ENCODE data around the gene NGFR. TPM values are rescaled to one million over a fixed set of nuclear protein-coding genes. Genes with fewer than 3 reads are reported as not detected.
"Not testable (repeated sequence)": the region's sequence is repeated elsewhere in the genome, so short reads cannot be mapped to it uniquely, and the experiment has no call there.

The NGFR gene
- total RNA-seq, 2 donors from 2014 or later = 0.11 to 0.50 TPM

- Mint-ChIP-seq H3K27me3 (peaks cover 7% of the 10 kb centered on the region), H3K9me3 (no peaks in the 10 kb centered on the region), H3K27ac (no peak overlapping the region), H3K36me3 (ENCODE audit: low read depth) (no peaks in the 10 kb centered on the region), H3K4me1 (no peaks in the 10 kb centered on the region), H3K4me3 (no peak overlapping the region)
- no peak for ATAC-seq (replicated peaks)
These were observed 53.0 kb downstream of the NGFR start for GRCh38 chr17:49548051-49548505.

DNA sequence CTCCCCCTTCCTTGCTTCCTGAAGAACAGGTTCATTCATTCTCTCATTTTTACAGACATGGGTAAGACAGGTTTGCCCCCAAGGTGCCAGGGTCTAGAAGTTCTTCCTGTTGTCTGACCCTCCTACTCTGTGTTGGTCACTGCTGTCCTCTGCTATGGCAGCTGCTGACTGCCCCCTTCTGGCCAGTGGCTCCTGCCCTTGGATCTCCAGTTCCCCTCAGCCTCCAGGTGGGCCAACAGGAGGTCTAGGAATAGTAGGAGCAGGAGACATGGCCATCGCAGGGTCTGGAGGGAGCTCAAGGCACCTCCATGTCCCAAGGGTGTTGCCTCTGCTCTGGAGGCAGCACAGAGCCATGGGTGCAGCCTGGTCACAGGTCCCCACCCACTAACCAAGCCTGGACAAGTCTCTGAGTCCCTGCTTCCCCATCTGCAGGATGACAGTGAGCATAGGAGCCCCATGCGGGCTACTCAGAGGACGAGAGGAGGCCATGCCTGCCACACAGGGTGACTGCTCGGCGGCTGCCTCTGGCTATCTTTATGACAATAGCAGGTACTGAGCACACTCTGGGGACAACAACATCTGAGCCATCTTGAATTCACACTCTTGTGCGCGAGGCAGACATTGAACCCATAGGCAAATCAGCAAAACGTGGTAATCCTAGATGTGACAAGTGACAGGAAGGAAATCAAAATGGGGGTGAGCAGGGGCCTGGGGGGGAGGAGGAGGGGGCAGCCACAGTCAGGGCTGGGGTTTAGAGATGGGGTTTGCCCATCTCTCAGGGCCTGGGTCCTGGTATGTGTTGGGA, 53.6 kb downstream of the NGFR start:
- H3K36me3 Mint-ChIP-seq (ENCODE audit: low read depth) = no peaks in the 10 kb centered on the region
- no peak overlapping the region for H3K4me3 Mint-ChIP-seq
- no peak overlapping the region for H3K27ac Mint-ChIP-seq
- H3K9me3 Mint-ChIP-seq = no peaks in the 10 kb centered on the region
- peak; percentile 19 for ATAC-seq (replicated peaks)
- peaks cover 7% of the 10 kb centered on the region for H3K27me3 Mint-ChIP-seq
- H3K4me1 Mint-ChIP-seq = no peaks in the 10 kb centered on the region

GRCh38 chr17:49549311-49549605, 54.2 kb downstream of the NGFR start:
- Mint-ChIP-seq H3K9me3 (no peaks in the 10 kb centered on the region), H3K27ac (no peak overlapping the region), H3K4me1 (no peaks in the 10 kb centered on the region), H3K27me3 (peaks cover 5% of the 10 kb centered on the region), H3K36me3 (ENCODE audit: low read depth) (no peaks in the 10 kb centered on the region), H3K4me3 (no peak overlapping the region)
- no peak for ATAC-seq (replicated peaks)

- Mint-ChIP-seq H3K36me3 (ENCODE audit: low read depth) (no peaks in the 10 kb centered on the region), H3K9me3 (no peaks in the 10 kb centered on the region), H3K27ac (no peak overlapping the region), H3K4me1 (no peaks in the 10 kb centered on the region), H3K27me3 (peaks cover 4% of the 10 kb centered on the region), H3K4me3 (no peak overlapping the region)
- no peak for ATAC-seq (replicated peaks)
These were observed 54.9 kb downstream of the NGFR start for GRCh38 chr17:49549691-49550678.

- not testable (repeated sequence) for H3K4me1 Mint-ChIP-seq; H3K36me3 Mint-ChIP-seq (ENCODE audit: low read depth); H3K4me3 Mint-ChIP-seq; H3K27ac Mint-ChIP-seq; H3K27me3 Mint-ChIP-seq; ATAC-seq (replicated peaks); H3K9me3 Mint-ChIP-seq
These were observed 55.7 kb downstream of the NGFR start for GRCh38 chr17:49550764-49551163.

GRCh38 chr17:49551221-49552069, 56.4 kb downstream of the NGFR start:
- H3K27me3 Mint-ChIP-seq = peaks cover 4% of the 10 kb centered on the region
- no peak overlapping the region for H3K27ac Mint-ChIP-seq
- no peak overlapping the region for H3K4me3 Mint-ChIP-seq
- ATAC-seq (replicated peaks) = no peak
- no peaks in the 10 kb centered on the region for H3K4me1 Mint-ChIP-seq
- H3K9me3 Mint-ChIP-seq = no peaks in the 10 kb centered on the region
- no peaks in the 10 kb centered on the region for H3K36me3 Mint-ChIP-seq (ENCODE audit: low read depth)

- no peak overlapping the region for H3K27ac Mint-ChIP-seq
- peaks cover under 1% of the 10 kb centered on the region for H3K27me3 Mint-ChIP-seq
- H3K9me3 Mint-ChIP-seq = no peaks in the 10 kb centered on the region
- H3K4me3 Mint-ChIP-seq = no peak overlapping the region
- H3K4me1 Mint-ChIP-seq = no peaks in the 10 kb centered on the region
- no peaks in the 10 kb centered on the region for H3K36me3 Mint-ChIP-seq (ENCODE audit: low read depth)
- no peak for ATAC-seq (replicated peaks)
These were observed 57.1 kb downstream of the NGFR start for GRCh38 chr17:49552070-49552751.

DNA sequence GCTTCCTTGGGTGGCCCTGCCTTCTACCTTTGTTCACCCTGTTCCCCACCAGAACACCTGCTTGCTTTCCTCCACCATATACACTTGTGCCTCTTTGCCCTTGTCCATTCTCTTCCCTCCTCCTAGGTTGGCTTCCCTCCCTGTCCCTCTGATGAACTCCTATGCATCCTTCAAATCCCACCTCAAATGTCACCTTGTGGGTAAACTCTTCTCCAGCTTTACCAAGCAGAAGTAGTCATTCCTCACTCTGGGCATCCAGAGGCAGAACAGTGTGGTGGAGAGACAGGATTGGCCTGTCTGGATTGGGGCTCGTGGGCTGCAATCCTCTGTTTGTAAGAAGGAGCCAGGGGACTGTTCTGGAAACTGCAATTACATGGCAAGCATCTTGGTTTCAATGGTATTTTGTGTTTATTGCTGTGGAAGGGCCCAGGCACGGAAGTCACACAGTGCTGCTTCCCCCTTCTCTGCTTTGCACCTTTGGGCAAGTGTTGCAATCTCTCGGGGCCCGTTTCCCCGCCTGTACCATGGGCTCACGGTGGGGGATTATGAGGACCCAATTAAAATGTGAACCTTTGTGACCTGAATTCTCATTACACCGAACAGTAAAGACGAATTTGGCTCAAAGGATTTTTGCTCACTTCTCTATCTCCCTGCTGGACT, 58.7 kb downstream of the NGFR start:
- no peaks in the 10 kb centered on the region for H3K9me3 Mint-ChIP-seq

GRCh38 chr17:49554694-49555494, 59.8 kb downstream of the NGFR start:
- Mint-ChIP-seq H3K27me3 (peaks cover 4% of the 10 kb centered on the region), H3K36me3 (ENCODE audit: low read depth) (no peaks in the 10 kb centered on the region), H3K4me3 (no peak overlapping the region), H3K4me1 (peaks cover 5% of the 10 kb centered on the region), H3K9me3 (no peaks in the 10 kb centered on the region), H3K27ac (no peak overlapping the region)
- ATAC-seq (replicated peaks) = no peak

More for the DNA sequence above, 58.7 kb downstream of the NGFR start:
- Mint-ChIP-seq H3K4me1 (peaks cover 5% of the 10 kb centered on the region), H3K4me3 (no peak overlapping the region), H3K27me3 (peaks cover 4% of the 10 kb centered on the region), H3K27ac (no peak overlapping the region), H3K36me3 (ENCODE audit: low read depth) (no peaks in the 10 kb centered on the region)
- no peak for ATAC-seq (replicated peaks)

DNA sequence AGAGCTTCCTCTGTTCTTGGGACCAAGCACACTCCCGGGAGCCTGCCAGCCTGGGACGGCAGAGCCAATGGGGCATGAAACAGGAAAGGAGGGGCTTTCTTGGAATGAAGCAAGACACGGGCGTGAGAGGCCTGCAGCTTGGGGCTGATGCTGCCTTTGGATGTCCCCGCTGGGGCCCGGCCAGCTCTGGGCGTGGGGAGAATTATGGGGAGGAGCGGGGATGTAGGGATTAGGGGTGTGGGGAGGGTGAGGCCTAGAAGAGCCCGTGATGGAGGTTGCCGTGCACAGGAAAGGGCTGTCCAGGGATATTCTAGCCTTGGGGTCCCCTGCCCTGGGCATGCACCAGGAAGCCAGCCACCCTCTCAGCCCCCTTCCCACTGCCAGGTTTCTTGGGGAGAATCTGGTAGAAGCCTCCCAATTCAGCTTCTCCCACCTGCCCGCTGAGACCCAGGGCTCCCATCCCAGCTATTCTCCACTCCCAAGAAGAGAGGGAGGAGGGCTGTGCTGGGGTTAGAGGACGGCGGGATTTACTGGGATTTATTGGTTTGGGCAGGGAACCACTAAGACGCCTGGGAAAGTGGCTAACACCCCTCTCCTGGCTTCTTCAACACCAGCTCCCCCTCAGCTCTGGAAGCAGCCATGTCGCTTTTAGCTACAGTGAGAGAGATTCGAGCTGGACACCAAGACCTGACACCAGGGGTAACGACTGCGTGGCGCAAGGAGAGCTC, 60.6 kb downstream of the NGFR start:
- no peak for ATAC-seq (replicated peaks)
- H3K27me3 Mint-ChIP-seq = peaks cover 4% of the 10 kb centered on the region
- no peaks in the 10 kb centered on the region for H3K36me3 Mint-ChIP-seq (ENCODE audit: low read depth)
- no peaks in the 10 kb centered on the region for H3K9me3 Mint-ChIP-seq
- H3K4me1 Mint-ChIP-seq = peaks cover 5% of the 10 kb centered on the region
- no peak overlapping the region for H3K27ac Mint-ChIP-seq
- H3K4me3 Mint-ChIP-seq = no peak overlapping the region

DNA sequence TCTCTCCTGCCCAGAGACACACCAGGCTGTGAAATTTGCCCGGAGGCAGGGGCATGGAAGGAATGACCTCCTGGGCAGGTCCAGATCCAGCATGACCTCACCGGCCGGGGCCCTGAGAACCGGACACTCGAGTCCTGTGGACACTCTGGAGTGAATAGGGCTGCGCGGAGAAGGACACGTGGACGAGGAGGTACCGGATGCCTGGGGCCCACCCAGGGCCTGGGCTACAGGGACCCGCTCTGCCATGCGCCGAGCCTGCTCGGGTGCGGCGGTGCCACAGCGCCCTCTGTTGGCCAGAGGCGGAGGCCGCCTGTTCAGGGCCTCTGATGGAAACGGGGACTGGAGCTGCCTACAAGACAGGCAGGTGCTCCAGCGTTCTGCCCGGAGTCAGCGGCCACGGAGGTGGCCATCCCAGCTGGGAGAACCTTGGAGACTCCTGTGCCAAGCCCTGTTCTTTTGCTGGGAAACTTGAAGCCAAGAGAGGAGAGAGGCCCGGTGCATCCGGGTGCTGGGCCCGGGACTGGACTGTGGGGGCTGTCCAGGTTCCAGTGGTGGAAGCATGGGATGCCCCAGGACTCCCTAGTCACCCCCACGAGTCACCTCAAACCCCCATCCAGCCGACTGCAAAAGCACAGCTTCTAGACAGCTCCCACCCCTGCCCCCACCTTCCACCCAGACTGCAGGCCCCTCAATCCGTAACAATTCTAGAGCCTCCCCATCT, 61.3 kb downstream of the NGFR start:
- Mint-ChIP-seq H3K4me3 (no peak overlapping the region), H3K27ac (no peak overlapping the region), H3K9me3 (no peaks in the 10 kb centered on the region), H3K27me3 (peaks cover 4% of the 10 kb centered on the region), H3K4me1 (peaks cover 5% of the 10 kb centered on the region), H3K36me3 (ENCODE audit: low read depth) (no peaks in the 10 kb centered on the region)
- ATAC-seq (replicated peaks) = peak; percentile 95
